AG09309 (cell line): Measurements from ENCODE around the gene CDK13.

Experiments
- DNase-seq: peaks from one replicate; pipeline ENCODE4 v3.0.0-alpha.2; 2010; ENCODE audit warnings: low read depth
- H3K4me3 ChIP-seq: 2 replicates; pipeline ENCODE4 v1.5.1; 2011; ENCODE audit warnings: mild to moderate bottlenecking, low read depth, low read length, moderate library complexity; ENCODE audit not compliant: control insufficient read depth
- CTCF ChIP-seq: IDR thresholded peaks from 2 replicates; pipeline ENCODE4 v1.5.1; 2011; ENCODE audit warnings: mild to moderate bottlenecking, low read depth, low read length, inconsistent platforms; ENCODE audit not compliant: insufficient read depth, control insufficient read depth; ENCODE audit errors: missing control alignments

CDK13 gene

GRCh38 chr7:40093631-40094350 lies 143.7 kb downstream of the CDK13 start:
- TF ChIP-seq CTCF = no peak

GRCh38 chr7:40095230-40095629 lies 145.2 kb downstream of the CDK13 start:
- no peak overlapping the region for H3K4me3 ChIP-seq
- no peak for DNase-seq
- no peak for TF ChIP-seq CTCF

More at GRCh38 chr7:40093631-40094350, 143.7 kb downstream of the CDK13 start:
- H3K4me3 ChIP-seq = no peak overlapping the region
- no peak for DNase-seq

- TF ChIP-seq CTCF = no peak
Measured at GRCh38 chr7:40095695-40096327, 145.8 kb downstream of the CDK13 start.

GRCh38 chr7:40097728-40098127 lies 147.7 kb downstream of the CDK13 start:
- no peak for DNase-seq
- no peak for TF ChIP-seq CTCF
- H3K4me3 ChIP-seq = no peak overlapping the region

More at GRCh38 chr7:40095695-40096327, 145.8 kb downstream of the CDK13 start:
- no peak for DNase-seq
- H3K4me3 ChIP-seq = no peak overlapping the region

GRCh38 chr7:40098810-40099209 lies 148.8 kb downstream of the CDK13 start:
- no peak for TF ChIP-seq CTCF
- H3K4me3 ChIP-seq = no peak overlapping the region
- DNase-seq = no peak

- H3K4me3 ChIP-seq = no peak overlapping the region
- TF ChIP-seq CTCF = no peak
- DNase-seq = no peak
Measured at GRCh38 chr7:40099837-40100236, 149.8 kb downstream of the CDK13 start.
